Measurements from ENCODE around the gene SCAF8. TPM values are rescaled to one million over a fixed set of nuclear protein-coding genes. Genes with fewer than 3 reads are reported as not detected.

SCAF8 gene
- total and polyA plus RNA-seq, 2 of the 8 experiments (the other 6 are each of a cell fraction or from before 2014, with no cell fraction given), result 20.3 to 46.3 TPM

- DNase-seq (ENCODE audit: low read depth in 1 of 2, low spot score in 2 of 2) (no peak), FAIRE-seq (no peak)
- peaks cover 0 to under 1% of the 10 kb centered on the region in 2 experiments for H4K20me1 ChIP-seq (replicated peaks in 1 of 2; ENCODE audit: control insufficient read depth in 1 of 2, insufficient read depth in 2 of 2, low read length in 2 of 2)
- no peak overlapping the region for H3K4ac ChIP-seq (replicated peaks; ENCODE audit: insufficient read length, low read depth, low read length)
- H3K23me2 ChIP-seq (ENCODE audit: low read depth, low read length), result no peaks in the 10 kb centered on the region
- no peak overlapping the region for H3K4me2 ChIP-seq (ENCODE audit: insufficient read depth in 1 of 2, low read depth in 2 of 2, low read length in 2 of 2)
- H2BK12ac ChIP-seq (ENCODE audit: low read depth, low read length), result no peak overlapping the region
- no peak overlapping the region for H3K23ac ChIP-seq (ENCODE audit: insufficient read length)
- H2AFZ ChIP-seq (ENCODE audit: low read length), result no peak overlapping the region
- H3K4me1 ChIP-seq (replicated peaks in 1 of 4; ENCODE audit: control insufficient read depth in 3 of 4, insufficient read depth in 4 of 4, low read length in 3 of 4), result 0 out of 7 replicates have a peak, but pooled peaks cover 0 to 2% (median 0%) of the 10 kb centered on the region in 4 experiments
- peaks cover 0 to 82% of the 10 kb centered on the region in 2 experiments; a peak in 3 of 4 replicates for H3K79me2 ChIP-seq (ENCODE audit: control insufficient read depth in 1 of 2, insufficient read depth in 2 of 2, low read length in 2 of 2)
- no peak overlapping the region for H3K27ac ChIP-seq (ENCODE audit: low read depth, low read length)
- no peak overlapping the region for H2BK5ac ChIP-seq (ENCODE audit: low read depth, low read length)
- H2BK120ac ChIP-seq (replicated peaks; ENCODE audit: low read depth, low read length), result no peak overlapping the region
- no peak overlapping the region for H3K56ac ChIP-seq (replicated peaks; ENCODE audit: insufficient read length, low read depth, low read length)
- no peaks in the 10 kb centered on the region for H3K9me3 ChIP-seq (ENCODE audit: insufficient read depth in 2 of 2, low read depth in 1 of 2, low read length in 1 of 2)
- no peak overlapping the region for H3K18ac ChIP-seq (ENCODE audit: extremely low read depth, low read length)
- no peak overlapping the region for H2AK5ac ChIP-seq (ENCODE audit: low read depth, low read length)
- H3K36me3 ChIP-seq (ENCODE audit: control insufficient read depth in 2 of 4, insufficient read depth in 4 of 4, low read length in 3 of 4), result no peaks in the 10 kb centered on the region
- no peak overlapping the region for H2BK15ac ChIP-seq (ENCODE audit: low read length)
- no peaks in the 10 kb centered on the region for H3K27me3 ChIP-seq (replicated peaks in 1 of 4; ENCODE audit: control insufficient read depth in 3 of 4, extremely low read depth in 1 of 4, insufficient read depth in 3 of 4, low read length in 3 of 4)
- no peak overlapping the region for H4K5ac ChIP-seq (ENCODE audit: insufficient read length, low read depth, low read length)
- H3K79me1 ChIP-seq (ENCODE audit: low read depth, low read length), result no peaks in the 10 kb centered on the region
- H3K14ac ChIP-seq (ENCODE audit: insufficient read length), result no peak overlapping the region
- CTCF ChIA-PET (ENCODE audit: partially characterized antibody), result no interaction called here
- H4K8ac ChIP-seq (ENCODE audit: extremely low read depth, insufficient read depth, low read length), result no peak overlapping the region
- no peak overlapping the region for H4K91ac ChIP-seq (replicated peaks; ENCODE audit: insufficient read length, low read length)
- no peak overlapping the region for H3K9ac ChIP-seq (replicated peaks in 1 of 4; ENCODE audit: extremely low read depth in 1 of 4, low read depth in 3 of 4, low read length in 3 of 4)
- H3K4me3 ChIP-seq (ENCODE audit: extremely low read depth in 1 of 4, insufficient read depth in 2 of 4, low read depth in 3 of 4, low read length in 4 of 4), result no peak overlapping the region
- H2BK20ac ChIP-seq (ENCODE audit: low read length), result no peak overlapping the region
- POLR2A ChIA-PET (ENCODE audit: partially characterized antibody), result no interaction called here
- WGBS, 2 experiments (ENCODE audit: extremely low coverage in 1 of 2, insufficient coverage in 1 of 2, insufficient read length in 1 of 2, insufficient replicate concordance in 2 of 2, low coverage in 1 of 2, low lambda C conversion rate in 2 of 2, missing lambda C conversion rate in 1 of 2), result 82% methylated on average over 4 of the region's 4 CpGs; no CpG with 5 or more reads in 1 of the 2 experiments
- TF ChIP-seq PHF8 (conservative IDR thresholded peaks at IDR 0.05; ENCODE audit: low read depth, low read length) (no peak), RFX5 (IDR thresholded peaks at IDR 0.05; ENCODE audit: borderline replicate concordance, low read depth, low read length) (no peak), CBX8 (IDR thresholded peaks at IDR 0.05; ENCODE audit: borderline replicate concordance, low read depth, low read length) (no peak), POLR2AphosphoS5 (IDR thresholded peaks at IDR 0.05; ENCODE audit: low read depth, low read length) (no peak), SP2 (IDR thresholded peaks at IDR 0.05; ENCODE audit: low read length) (no peak), ASH2L (IDR thresholded peaks at IDR 0.05; ENCODE audit: low read length) (no peak), NRF1 (IDR thresholded peaks at IDR 0.05; ENCODE audit: low read depth, low read length) (no peak), RBBP5 (IDR thresholded peaks at IDR 0.05; ENCODE audit: borderline replicate concordance, low read depth, low read length) (no peak), SRF (IDR thresholded peaks at IDR 0.05; ENCODE audit: low read depth, low read length) (no peak), GTF2F1 (IDR thresholded peaks at IDR 0.05; ENCODE audit: borderline replicate concordance, low read depth, low read length) (no peak)
- TF ChIP-seq, protein P1, sequence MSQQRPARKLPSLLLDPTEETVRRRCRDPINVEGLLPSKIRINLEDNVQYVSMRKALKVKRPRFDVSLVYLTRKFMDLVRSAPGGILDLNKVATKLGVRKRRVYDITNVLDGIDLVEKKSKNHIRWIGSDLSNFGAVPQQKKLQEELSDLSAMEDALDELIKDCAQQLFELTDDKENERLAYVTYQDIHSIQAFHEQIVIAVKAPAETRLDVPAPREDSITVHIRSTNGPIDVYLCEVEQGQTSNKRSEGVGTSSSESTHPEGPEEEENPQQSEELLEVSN (IDR thresholded peaks at IDR 0.05), result no peak
- TF ChIP-seq, protein P2, sequence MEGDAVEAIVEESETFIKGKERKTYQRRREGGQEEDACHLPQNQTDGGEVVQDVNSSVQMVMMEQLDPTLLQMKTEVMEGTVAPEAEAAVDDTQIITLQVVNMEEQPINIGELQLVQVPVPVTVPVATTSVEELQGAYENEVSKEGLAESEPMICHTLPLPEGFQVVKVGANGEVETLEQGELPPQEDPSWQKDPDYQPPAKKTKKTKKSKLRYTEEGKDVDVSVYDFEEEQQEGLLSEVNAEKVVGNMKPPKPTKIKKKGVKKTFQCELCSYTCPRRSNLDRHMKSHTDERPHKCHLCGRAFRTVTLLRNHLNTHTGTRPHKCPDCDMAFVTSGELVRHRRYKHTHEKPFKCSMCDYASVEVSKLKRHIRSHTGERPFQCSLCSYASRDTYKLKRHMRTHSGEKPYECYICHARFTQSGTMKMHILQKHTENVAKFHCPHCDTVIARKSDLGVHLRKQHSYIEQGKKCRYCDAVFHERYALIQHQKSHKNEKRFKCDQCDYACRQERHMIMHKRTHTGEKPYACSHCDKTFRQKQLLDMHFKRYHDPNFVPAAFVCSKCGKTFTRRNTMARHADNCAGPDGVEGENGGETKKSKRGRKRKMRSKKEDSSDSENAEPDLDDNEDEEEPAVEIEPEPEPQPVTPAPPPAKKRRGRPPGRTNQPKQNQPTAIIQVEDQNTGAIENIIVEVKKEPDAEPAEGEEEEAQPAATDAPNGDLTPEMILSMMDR (IDR thresholded peaks at IDR 0.05; ENCODE audit: control extremely low read depth in 1 of 3, insufficient read depth in 1 of 3, low read depth in 1 of 3, low read length in 3 of 3), result no peak
Observed at GRCh38 chr6:154841109-154841508, 107.9 kb downstream of the SCAF8 start.
